T-helper 2 cell treated with Interferon-gamma antibody and Interleukin-4, amounts not matched to agents 100 ng/mL and 5 ng/mL, for 36 hours (primary cell): Measurements from ENCODE around the gene CBLB. TPM values are rescaled to one million over a fixed set of nuclear protein-coding genes. Genes with fewer than 3 reads are reported as not detected.

Experiments
- intact Hi-C: fragments of 100-400 bp; cut with micrococcal nuclease; formaldehyde crosslinking; loops from one replicate; pipeline ENCODE4 v1.15.1; 2023
- total RNA-seq: library from RNA; stranded (reverse); gene quantifications from 2 replicates; pipeline ENCODE4 v1.2.3, GENCODE V29; 2022

The CBLB gene
- total RNA-seq, 1 donor from 2014 or later, result 67.2 TPM

DNA sequence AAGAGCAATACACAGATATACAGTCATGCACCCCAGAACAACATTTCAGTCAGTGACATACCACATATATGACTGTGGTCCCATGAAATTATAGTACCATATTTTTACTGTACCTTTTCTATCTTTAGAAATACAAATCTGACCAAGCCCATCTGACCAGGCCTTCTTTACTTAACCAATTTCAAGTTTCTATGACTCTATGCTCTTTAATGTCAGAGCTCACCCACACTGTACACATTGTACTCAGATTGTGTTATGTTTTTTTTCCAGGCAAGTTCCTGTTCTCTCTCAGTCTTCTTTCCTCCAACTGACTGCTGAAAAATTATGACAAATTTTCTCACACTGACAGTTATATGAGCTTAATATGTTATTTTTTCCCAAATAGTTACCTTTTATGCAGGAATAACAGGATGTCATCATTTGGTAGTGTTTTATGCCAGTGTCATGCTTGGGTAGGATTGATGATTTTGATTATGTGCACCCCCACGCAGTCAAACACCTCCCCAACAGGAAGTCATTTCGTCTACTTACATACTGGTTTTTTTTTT, 8.0 kb upstream of the CBLB start:
- intact Hi-C loops, result loop anchor here (1.0 kb wide), 1 partner anchor 8 kb away; the partner anchor contains the start of gene CBLB

DNA sequence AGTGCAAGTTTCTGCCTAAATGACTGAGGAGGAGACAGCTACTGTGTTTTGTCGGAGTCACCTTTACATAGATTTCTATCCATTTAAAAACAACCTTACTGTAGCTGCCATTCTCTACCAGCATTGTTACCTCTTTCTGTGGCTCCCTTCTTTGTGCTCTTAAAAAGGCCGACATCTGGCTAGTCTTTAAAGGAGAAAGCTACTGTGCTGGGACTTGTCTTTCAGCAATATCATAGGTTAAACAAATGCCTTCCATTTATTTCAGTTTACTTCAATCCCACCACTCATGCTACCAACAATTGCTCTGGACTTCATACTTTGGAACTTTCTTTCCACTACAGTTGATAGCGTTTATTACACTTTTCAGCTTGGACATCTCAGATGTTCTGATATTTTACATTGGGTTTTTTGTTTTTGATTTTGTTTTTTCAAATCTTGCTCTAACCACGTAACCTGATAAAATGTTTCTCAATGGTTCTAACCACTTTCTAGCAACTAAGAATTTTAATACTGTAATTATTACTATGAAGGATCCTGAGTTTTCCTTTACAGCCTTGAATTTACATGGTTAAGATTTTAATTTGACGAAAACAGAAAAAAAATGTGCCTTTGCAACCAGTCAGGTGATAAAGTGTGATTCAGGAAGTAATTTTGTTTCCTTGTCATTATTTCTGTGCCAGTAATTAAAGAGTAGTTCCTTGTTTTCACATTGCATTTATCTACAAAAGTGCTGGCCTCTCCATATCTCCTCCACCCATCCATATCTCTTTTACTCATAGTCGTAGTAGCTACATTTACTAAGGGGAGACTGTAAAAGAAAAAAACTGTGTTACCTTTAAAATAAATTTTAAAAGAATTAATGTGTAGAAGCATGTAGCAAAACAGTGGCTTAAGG, 1.3 kb upstream of the CBLB start:
- intact Hi-C loops, result loop anchor here (1.0 to 5.0 kb wide), 10 partner anchors 7 to 739 kb away; partner anchors contain the start of gene ALCAM

- intact Hi-C loops, result loop anchor here (1.0 to 5.0 kb wide), 10 partner anchors 8 to 739 kb away; partner anchors contain the start of gene ALCAM
These were observed 670 bp upstream of the CBLB start for GRCh38 chr3:105869531-105869833.

- intact Hi-C loops, result loop anchor here (2.0 to 5.0 kb wide), 5 partner anchors 38 to 740 kb away; no protein-coding TSS in a partner anchor
These were observed 426 bp downstream of the CBLB start for GRCh38 chr3:105868431-105868741.

DNA sequence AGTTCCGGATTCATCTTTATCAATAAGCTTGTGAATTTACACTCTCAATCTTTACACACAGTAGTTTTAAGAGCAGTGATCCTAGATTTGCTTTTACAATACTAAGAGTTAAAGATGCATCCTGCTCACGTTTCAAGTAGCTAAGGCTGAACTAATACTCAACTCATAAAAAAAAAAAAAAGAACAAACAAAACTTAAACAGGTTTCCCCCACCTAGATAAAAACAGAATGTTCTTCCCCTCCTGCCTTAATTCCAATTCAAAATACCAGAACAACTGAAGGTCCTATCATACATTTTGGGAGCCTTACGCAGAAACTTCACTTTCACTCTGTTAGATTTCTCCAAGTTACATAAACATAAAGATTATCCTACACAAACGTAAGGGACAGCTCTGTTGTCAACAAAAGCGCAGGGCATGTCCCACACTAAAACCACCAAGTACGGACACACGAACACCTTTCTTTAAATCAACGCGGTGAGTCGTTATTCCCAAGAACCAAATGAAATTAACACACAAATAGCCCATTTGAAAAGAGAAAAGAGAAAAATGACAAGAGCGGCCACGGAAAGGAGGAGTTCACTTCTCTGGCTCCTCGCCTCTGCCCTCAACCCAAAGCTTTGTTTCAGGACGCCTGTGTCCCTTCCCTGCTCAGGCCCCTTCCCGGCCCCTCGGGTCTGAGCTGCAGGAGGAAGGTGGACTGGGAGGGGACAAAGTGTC, 941 bp downstream of the CBLB start:
- intact Hi-C loops, result loop anchor here (2.0 to 5.0 kb wide), 5 partner anchors 37 to 741 kb away; no protein-coding TSS in a partner anchor

DNA sequence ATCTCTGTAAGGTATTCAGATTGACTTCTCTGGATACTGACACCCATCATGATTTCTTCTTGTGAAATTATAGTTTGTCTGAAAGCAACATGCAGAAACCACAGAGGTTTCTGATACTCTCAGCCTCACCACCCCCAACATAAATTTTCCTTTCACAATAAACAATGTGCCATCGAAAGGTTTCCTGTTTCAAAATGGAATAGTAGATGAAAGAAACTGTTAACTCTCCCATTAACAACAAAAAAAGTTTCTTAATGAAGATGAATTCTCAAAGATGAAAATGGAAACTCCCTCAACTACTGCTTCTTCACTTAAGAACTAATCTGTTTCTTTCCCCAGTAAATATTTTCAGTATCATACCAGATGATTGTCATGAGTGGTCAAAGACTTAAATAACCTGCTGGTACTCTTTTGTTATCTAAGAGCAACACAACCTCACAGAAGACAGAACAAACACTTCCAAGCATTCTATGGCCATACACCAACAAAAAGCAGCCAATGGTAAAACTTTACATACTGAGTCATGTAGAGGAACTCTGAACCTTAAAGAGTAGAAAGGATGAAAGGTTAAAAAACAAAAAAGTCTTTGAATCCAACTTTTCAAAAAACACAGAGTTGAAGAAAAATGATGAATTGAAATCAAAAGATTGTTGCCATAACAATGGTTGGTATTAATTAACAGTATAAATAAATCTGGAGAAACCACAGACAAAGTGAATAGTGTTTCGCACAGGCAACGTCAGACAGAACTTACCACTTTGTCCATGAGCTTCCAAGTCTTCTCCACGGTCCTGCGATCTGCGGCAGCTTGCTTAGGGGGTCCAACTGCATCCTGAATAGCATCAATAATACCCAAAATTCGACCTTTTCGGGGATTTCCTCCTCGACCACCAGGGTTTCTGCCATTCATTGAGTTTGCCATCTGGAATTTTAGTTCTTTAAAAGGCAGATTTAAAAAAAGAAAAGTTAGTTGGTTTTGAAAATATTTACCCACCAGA, 1.9 kb downstream of the CBLB start:
- intact Hi-C loops, result loop anchor here (5.0 kb wide), 1 partner anchor 145 kb away; no protein-coding TSS in a partner anchor

- intact Hi-C loops, result loop anchor here (5.0 kb wide), 1 partner anchor 146 kb away; no protein-coding TSS in a partner anchor
These were observed 2.9 kb downstream of the CBLB start for GRCh38 chr3:105865867-105866350.

DNA sequence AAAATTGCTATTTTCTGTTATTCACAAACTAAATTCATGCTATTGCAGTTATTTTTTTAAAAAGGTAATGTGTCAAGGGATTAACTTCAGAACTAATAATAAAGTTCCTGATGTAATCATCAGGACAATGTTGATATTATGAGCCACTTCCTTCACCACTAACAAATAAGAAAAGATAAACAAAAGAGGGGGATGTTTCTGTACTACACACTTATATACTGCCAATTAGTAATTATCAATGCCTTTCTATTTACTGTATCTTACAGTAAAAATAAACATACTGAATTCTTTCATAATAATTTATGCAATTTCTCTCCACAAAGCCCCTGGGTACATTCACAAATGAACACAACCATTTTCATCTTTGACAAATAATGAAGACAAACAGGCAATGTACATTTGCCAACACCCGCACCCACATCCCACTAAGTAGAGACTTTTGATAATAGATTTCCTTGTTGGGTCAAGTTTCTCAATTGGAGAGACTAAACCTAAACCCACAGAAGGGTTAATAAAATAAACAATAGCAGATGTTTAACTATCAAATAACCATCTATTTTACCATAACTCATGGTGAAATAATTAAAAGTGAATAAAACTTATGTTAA, 3.7 kb downstream of the CBLB start:
- intact Hi-C loops, result loop anchor here (5.0 kb wide), 1 partner anchor 147 kb away; no protein-coding TSS in a partner anchor

- intact Hi-C loops, result no loop called here
These were observed 4.6 kb downstream of the CBLB start for GRCh38 chr3:105864212-105864611.

DNA sequence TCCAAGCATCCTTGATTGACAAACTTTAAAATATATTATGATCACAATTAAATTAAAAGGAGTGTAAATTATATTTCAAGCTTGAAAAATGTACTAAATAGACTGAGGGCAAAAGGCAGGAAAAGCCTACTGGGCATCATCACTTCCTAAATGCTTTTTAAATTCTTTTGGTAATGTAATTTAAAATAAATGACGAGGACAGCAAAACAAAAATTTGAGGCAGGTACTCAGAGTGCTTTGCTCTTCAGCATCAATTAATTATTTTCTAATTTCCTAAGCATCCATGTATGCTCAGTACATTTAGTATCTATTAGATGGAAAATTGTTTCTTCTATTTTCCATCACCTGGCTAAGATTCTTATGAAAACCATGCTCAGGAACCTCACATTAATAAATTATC, 5.2 kb downstream of the CBLB start:
- intact Hi-C loops, result no loop called here

DNA sequence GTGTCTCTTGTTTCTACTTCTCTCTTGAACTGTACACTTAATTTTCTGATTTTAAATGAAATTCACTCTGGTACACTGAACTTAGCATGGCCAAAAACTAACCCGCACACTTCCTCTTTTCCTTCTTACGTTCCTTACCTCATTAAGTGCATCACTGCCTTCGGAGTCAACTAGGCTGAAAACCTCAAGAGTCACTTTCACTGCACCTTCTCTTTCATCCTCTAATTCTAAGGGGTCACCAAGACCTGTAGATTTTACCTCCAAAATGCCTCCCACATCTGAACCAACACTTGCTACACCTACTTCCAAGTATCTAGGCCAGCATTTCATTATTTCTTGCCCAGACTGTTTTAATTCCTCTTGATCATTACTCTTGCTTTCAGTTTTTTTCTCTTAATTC, 6.6 kb downstream of the CBLB start:
- intact Hi-C loops, result no loop called here

DNA sequence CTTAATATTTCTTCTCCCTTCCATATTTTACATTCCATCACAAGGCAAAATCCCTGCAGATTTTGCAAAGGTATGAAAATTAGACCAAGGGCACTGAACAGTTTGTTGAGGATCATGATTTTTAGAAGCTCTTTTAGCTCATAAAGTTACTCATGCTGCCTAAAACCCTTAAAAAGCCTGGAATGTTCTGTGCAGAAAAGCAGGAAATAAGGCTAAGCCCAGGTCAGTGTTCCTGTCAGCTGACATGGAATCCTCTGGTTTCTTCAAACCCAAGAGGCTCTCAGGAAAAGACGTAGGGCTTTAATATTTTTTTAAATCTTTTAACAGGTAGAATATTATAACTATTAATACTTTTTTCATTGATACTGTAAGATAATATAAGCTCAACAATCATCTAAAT, 8.2 kb downstream of the CBLB start:
- intact Hi-C loops, result no loop called here

GRCh38 chr3:105858017-105858416, 10.8 kb downstream of the CBLB start:
- intact Hi-C loops, result no loop called here

GRCh38 chr3:105857601-105858000, 11.2 kb downstream of the CBLB start:
- intact Hi-C loops, result no loop called here

- intact Hi-C loops, result no loop called here
These were observed 12.2 kb downstream of the CBLB start for GRCh38 chr3:105856605-105857004.

DNA sequence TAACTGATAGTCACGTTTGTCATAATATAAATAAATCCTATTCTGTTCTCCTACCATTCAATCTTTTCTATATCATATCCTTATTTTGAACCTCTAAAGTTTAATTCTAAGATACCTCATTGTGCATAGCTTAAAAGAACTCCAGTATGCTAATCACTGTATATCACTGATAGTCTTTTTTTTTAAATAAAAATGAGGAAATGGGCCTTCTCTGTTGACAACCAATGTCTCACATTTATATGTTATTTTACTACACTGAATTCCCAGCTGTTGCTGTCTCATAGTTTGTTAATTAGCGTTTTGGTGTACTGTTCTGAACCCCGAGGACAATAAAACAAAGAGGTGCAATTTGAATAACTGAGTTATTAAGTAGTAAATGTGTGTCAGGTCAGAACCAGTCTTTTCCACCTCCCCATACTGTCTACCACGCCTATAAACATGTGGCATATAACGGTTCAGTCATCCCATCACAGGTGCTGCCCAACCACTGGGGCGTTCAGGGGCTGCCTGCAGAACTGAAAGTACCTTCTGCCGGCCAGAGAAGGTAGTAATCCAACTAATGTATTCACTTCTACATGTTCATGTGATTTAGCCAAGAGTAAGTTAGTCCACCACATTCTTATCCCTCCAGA, 14.9 kb downstream of the CBLB start:
- intact Hi-C loops, result no loop called here

GRCh38 chr3:105851582-105851981, 17.2 kb downstream of the CBLB start:
- intact Hi-C loops, result no loop called here

DNA sequence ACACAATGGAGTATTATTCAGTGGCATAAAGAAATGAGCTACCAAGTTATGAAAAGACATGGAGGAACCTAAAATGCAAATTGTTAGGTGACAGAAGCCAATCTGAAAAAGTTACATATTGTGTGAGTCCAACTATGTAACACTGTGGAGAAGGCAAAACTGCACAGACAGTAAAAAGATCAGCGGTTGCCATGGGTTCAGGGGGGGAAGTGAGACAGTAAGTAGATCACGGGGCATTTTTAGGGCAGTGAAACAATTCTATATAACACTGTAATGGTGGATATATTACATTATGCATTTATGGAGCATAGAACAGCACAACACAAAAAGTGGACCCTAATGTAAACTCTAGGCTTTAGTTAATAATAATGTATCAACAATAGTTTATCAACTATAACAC, 17.6 kb downstream of the CBLB start:
- intact Hi-C loops, result no loop called here

DNA sequence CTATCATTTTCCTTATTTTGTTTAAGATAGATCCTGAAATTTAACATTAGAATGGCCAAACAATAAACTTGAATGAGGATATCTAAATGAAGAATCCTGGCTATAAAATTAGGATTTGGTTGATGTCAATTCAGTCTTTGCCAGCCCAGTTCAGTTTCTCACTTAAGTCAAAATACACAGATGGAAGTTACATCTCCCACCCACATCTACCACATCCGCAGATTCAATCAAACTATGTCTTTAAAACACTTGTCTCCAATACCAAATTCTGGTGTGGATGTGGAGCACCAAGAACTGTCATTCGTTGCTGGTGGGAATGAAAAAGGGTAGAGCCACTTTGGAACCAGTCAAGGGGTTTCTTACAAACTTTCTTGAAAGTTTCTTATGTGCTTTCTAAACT, 18.2 kb downstream of the CBLB start:
- intact Hi-C loops, result no loop called here

GRCh38 chr3:105848821-105849220, 20.0 kb downstream of the CBLB start:
- intact Hi-C loops, result no loop called here
